IMR-90 (cell line): ENCODE data around the gene KLHL28. TPM values are rescaled to one million over a fixed set of nuclear protein-coding genes. Genes with fewer than 3 reads are reported as not detected.

ENCODE experiments used
- ATAC-seq: fragments of 200-7000 bp; cut with Tn5 transposase; 2 replicates; pipeline ENCODE4 v1.9.1; 2020; ENCODE audit warnings: low read depth, mild to moderate bottlenecking, moderate library complexity
- BruUV-seq: library from RNA; stranded (reverse); fragments of 400-500 nt; replicated peaks from 2 replicates; lab custom pipeline; 2021; lab: Mats Ljungman, UMichigan
- CTCF ChIA-PET: fragments of 300-600 bp; formaldehyde crosslinking; extraction: SDS; loops from one replicate; lab custom pipeline; 2021; ENCODE audit warnings: antibody characterized with exemption; lab: Yijun Ruan, JAX
- POLR2A ChIA-PET: fragments of 300-600 bp; sonication (Branson Sonifier 250); formaldehyde crosslinking; loops from one replicate; lab custom pipeline; 2022; ENCODE audit warnings: antibody characterized with exemption; ENCODE audit not compliant: unreplicated experiment; lab: Charles Lee
- DNase-seq: peaks from one replicate; pipeline ENCODE4 v3.0.0; 2013
- H2AFZ ChIP-seq: replicated peaks from 2 replicates; pipeline ENCODE3; 2013; ENCODE audit warnings: low read length, mild to moderate bottlenecking; ENCODE audit not compliant: poor library complexity
- H2AK5ac ChIP-seq: 2 replicates; pipeline ENCODE4 v1.6.1; 2013; ENCODE audit warnings: low read depth, low read length, inconsistent platforms
- H2AK9ac ChIP-seq: replicated peaks from 2 replicates; pipeline ENCODE3; 2013; ENCODE audit warnings: mild to moderate bottlenecking, low read depth, low read length, moderate library complexity; ENCODE audit not compliant: poor library complexity
- H2BK120ac ChIP-seq: 2 replicates; pipeline ENCODE4 v1.6.1; 2013; ENCODE audit warnings: low read depth, low read length, inconsistent platforms
- H2BK15ac ChIP-seq: 3 replicates; pipeline ENCODE4 v1.6.1; 2013; ENCODE audit warnings: low read depth, low read length, inconsistent platforms
- H2BK20ac ChIP-seq: 2 replicates; pipeline ENCODE4 v1.6.1; 2013; ENCODE audit warnings: low read depth, mild to moderate bottlenecking, inconsistent platforms, low read length, moderate library complexity
- H2BK5ac ChIP-seq: 2 replicates; pipeline ENCODE4 v1.6.1; 2013; ENCODE audit warnings: mild to moderate bottlenecking, low read depth, low read length, inconsistent platforms; ENCODE audit not compliant: poor library complexity, severe bottlenecking
- H3K14ac ChIP-seq: replicated peaks from 2 replicates; pipeline ENCODE4 v1.6.1; 2013; ENCODE audit warnings: low read depth, low read length, inconsistent platforms
- H3K18ac ChIP-seq: 2 replicates; pipeline ENCODE4 v1.6.1; 2013; ENCODE audit warnings: low read depth, low read length, control low read depth
- H3K23ac ChIP-seq: 2 replicates; pipeline ENCODE4 v1.6.1; 2013; ENCODE audit warnings: low read depth, low read length, inconsistent platforms
- H3K27ac ChIP-seq: 2 replicates; pipeline ENCODE4 v1.5.1; 2013; ENCODE audit warnings: mild to moderate bottlenecking, control low read depth, low read length; ENCODE audit not compliant: insufficient read depth
- H3K27me3 ChIP-seq: 2 replicates; pipeline ENCODE4 v1.6.1; 2013; ENCODE audit warnings: low read length; ENCODE audit not compliant: control insufficient read depth, insufficient read depth
- H3K36me3 ChIP-seq: 2 replicates; pipeline ENCODE4 v1.6.1; 2013; ENCODE audit warnings: low read length, mixed read lengths; ENCODE audit not compliant: control insufficient read depth, insufficient read depth
- H3K4ac ChIP-seq: 2 replicates; pipeline ENCODE4 v1.6.1; 2013; ENCODE audit warnings: low read depth, low read length, inconsistent platforms
- H3K4me1 ChIP-seq: 2 replicates; pipeline ENCODE4 v1.6.1; 2013; ENCODE audit warnings: low read length, mixed read lengths; ENCODE audit not compliant: control insufficient read depth, insufficient read depth
- H3K4me2 ChIP-seq: 2 replicates; pipeline ENCODE4 v1.6.1; 2013; ENCODE audit warnings: low read depth, mild to moderate bottlenecking, control low read depth, low read length, moderate library complexity
- H3K4me3 ChIP-seq: 2 replicates; pipeline ENCODE4 v1.5.1; 2013; ENCODE audit warnings: low read depth, mild to moderate bottlenecking, control low read depth, low read length, moderate library complexity; ENCODE audit not compliant: insufficient read depth
- H3K56ac ChIP-seq: 2 replicates; pipeline ENCODE4 v1.6.1; 2013; ENCODE audit warnings: low read length, inconsistent platforms; ENCODE audit not compliant: insufficient read depth; ENCODE audit errors: extremely low read depth
- H3K79me1 ChIP-seq, 2 experiments: 2 replicates each; pipeline ENCODE4 v1.6.1; 2013; ENCODE audit warnings: low read length in 2 of 2, inconsistent platforms in 1 of 2, low read depth in 1 of 2
- H3K9ac ChIP-seq: 2 replicates; pipeline ENCODE4 v1.6.1; 2013; ENCODE audit warnings: low read depth, low read length, control low read depth
- H3K9me1 ChIP-seq: 2 replicates; pipeline ENCODE4 v1.6.1; 2013; ENCODE audit warnings: low read length, inconsistent platforms; ENCODE audit not compliant: insufficient read depth
- H3K9me3 ChIP-seq: 2 replicates; pipeline ENCODE4 v1.6.1; 2013; ENCODE audit warnings: low read length; ENCODE audit not compliant: control insufficient read depth, insufficient read depth
- H4K20me1 ChIP-seq: 2 replicates; pipeline ENCODE4 v1.6.1; 2013; ENCODE audit warnings: low read length, inconsistent platforms; ENCODE audit not compliant: insufficient read depth
- H4K5ac ChIP-seq: 2 replicates; pipeline ENCODE4 v1.6.1; 2013; ENCODE audit warnings: mild to moderate bottlenecking, low read depth, low read length, control low read depth
- H4K8ac ChIP-seq, 2 experiments: 2 replicates each; pipeline ENCODE4 v1.6.1; 2013; ENCODE audit warnings: low read depth in 2 of 2, low read length in 2 of 2, control low read depth in 1 of 2, inconsistent platforms in 1 of 2
- H4K91ac ChIP-seq: 2 replicates; pipeline ENCODE4 v1.6.1; 2013; ENCODE audit warnings: low read depth, low read length, inconsistent platforms; ENCODE audit not compliant: insufficient read depth
- CEBPB ChIP-seq: IDR thresholded peaks from 2 replicates; pipeline ENCODE4 v1.6.1; 2012; ENCODE audit warnings: low read depth, low read length, improper control_type of control experiment
- FOS ChIP-seq: fragments of 150-350 bp; IDR thresholded peaks from 2 replicates; pipeline ENCODE4 v1.6.1; 2016; ENCODE audit warnings: low read depth, low read length
- MAFK ChIP-seq: IDR thresholded peaks from 2 replicates; pipeline ENCODE4 v1.6.1; 2012; ENCODE audit warnings: low read depth, low read length, improper control_type of control experiment
- WGBS, 2 experiments: methylation state at CpG; one replicate each; pipeline versions ENCODE4 v1.1.5 to v1.1.7; 2013; ENCODE audit warnings: missing lambda C conversion rate in 2 of 2; ENCODE audit not compliant: insufficient read length in 1 of 2; ENCODE audit errors: extremely low coverage in 2 of 2; 5-methylcytosine and 5-hydroxymethylcytosine counted together
- dilution Hi-C: fragments of 300-500 bp; cut with HindIII; formaldehyde crosslinking; loops from one replicate; pipeline ENCODE4 v1.14.3; 2018; ENCODE audit warnings: low sequenced_read_pairs; ENCODE audit not compliant: unreplicated experiment
- in situ Hi-C: fragments of 300-500 bp; cut with MboI; formaldehyde crosslinking; loops from 3 replicates; pipeline ENCODE4 v1.14.3; 2019; ENCODE audit warnings: low sequenced_read_pairs, inconsistent platforms, mixed read lengths
- intact Hi-C: fragments of 100-400 bp; cut with micrococcal nuclease; formaldehyde crosslinking; loops from 2 replicates; pipeline ENCODE4 v1.10.0; 2022
- polyA plus RNA-seq, 3 experiments: library from polyadenylated mRNA; depleted of rRNA; stranded (reverse); fragments of >200 nt; gene quantifications; 2 replicates each; pipeline ENCODE4 v1.2.3, GENCODE V29; 2012; ENCODE audit warnings: low replicate concordance in 1 of 3
- total RNA-seq: library from RNA; depleted of rRNA; stranded (reverse); fragments of >200 nt; gene quantifications from 2 replicates; pipeline ENCODE4 v1.2.3, GENCODE V29; 2012

KLHL28 gene
- total and polyA plus RNA-seq, 2 of the 4 experiments (the other 2 are of a cell fraction) = 2.9 to 7.7 TPM

DNA sequence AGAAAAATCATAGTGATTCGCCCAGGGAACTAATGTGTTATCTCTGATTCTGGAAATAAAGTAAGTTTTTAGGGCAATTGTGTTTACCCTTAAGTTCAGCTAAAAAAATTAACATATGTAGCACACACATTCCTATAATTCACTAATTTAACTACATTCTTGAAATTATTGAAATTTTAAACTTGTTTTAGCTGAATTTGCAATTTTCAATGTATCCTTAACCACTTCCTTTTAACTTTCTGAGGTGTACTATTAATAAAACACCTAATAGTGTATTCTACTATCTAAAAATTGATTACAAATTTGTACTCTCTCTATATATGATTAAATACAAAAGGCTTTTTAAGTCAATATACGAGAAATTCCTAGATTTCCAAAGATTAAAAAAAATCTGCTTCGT is 2.2 kb downstream of the KLHL28 start:
- no peak overlapping the region for H3K56ac ChIP-seq
- no TSS peak for BruUV-seq
- H2BK20ac ChIP-seq = no peak overlapping the region
- H2AFZ ChIP-seq = no peak overlapping the region
- H2BK5ac ChIP-seq = no peak overlapping the region
- no peaks in the 10 kb centered on the region for H3K36me3 ChIP-seq
- H3K79me1 ChIP-seq = peaks cover 10 to 48% of the 10 kb centered on the region in 2 experiments
- no peak for DNase-seq
- no peak overlapping the region for H3K4ac ChIP-seq
- ChIA-PET CTCF (interaction anchor here (1.2 kb wide), 1 partner anchor 14 kb away, joined by 3 read pairs; no protein-coding TSS in a partner anchor), POLR2A (no interaction called here)
- intact Hi-C loops = no loop called here
- no peak overlapping the region for H3K14ac ChIP-seq
- no peak overlapping the region for H4K5ac ChIP-seq
- TF ChIP-seq FOS (no peak), MAFK (peak; percentile 72), CEBPB (no peak)
- dilution Hi-C loops = no loop called here
- no peak for ATAC-seq
- in situ Hi-C loops = no loop called here
- H3K18ac ChIP-seq = no peak overlapping the region
- 0 out of 2 replicates have a peak, but pooled peaks cover 2% of the 10 kb centered on the region for H3K9me1 ChIP-seq
- no peak overlapping the region for H4K8ac ChIP-seq
- H2AK9ac ChIP-seq = no peak overlapping the region
- H3K4me3 ChIP-seq = no peak overlapping the region
- H3K4me2 ChIP-seq = no peak overlapping the region
- H3K23ac ChIP-seq = no peak overlapping the region
- no peak overlapping the region for H2AK5ac ChIP-seq
- no peak overlapping the region for H2BK15ac ChIP-seq
- H3K4me1 ChIP-seq = no peaks in the 10 kb centered on the region; the same call in 1 of the 2 replicates
- no peak overlapping the region for H3K9ac ChIP-seq
- H4K20me1 ChIP-seq = peaks cover 20% of the 10 kb centered on the region
- no CpG with 5 or more reads among the region's 3 CpGs for WGBS, 2 experiments
- H4K91ac ChIP-seq = no peak overlapping the region
- H3K9me3 ChIP-seq = no peaks in the 10 kb centered on the region
- H3K27me3 ChIP-seq = no peaks in the 10 kb centered on the region
- no peak overlapping the region for H3K27ac ChIP-seq
- no peak overlapping the region for H2BK120ac ChIP-seq
